Cardiac septum (tissue), 1 donor: ENCODE data around the gene TMEM215. TPM values are rescaled to one million over a fixed set of nuclear protein-coding genes. Genes with fewer than 3 reads are reported as not detected.
"Not testable (repeated sequence)": the region's sequence is repeated elsewhere in the genome, so short reads cannot be mapped to it uniquely, and the experiment has no call there.

ENCODE experiments used
- DNase-seq: peaks from one replicate; pipeline ENCODE4 v3.0.0-alpha.2; 2020; ENCODE audit warnings: low spot score
- intact Hi-C: fragments of 100-400 bp; cut with DNase I; formaldehyde crosslinking; loops from one replicate; pipeline ENCODE4 v1.14.0; 2022
- long read RNA-seq: library from polyadenylated mRNA; unstranded; transcript quantifications from one replicate; pipeline ENCODE4 v2.0.0, GENCODE V29; 2021
- total RNA-seq: library from RNA; stranded (reverse); fragmentation: NEBNext Ultra II Directional; extraction: Animal tissue kit (Norgen Biotek cat#: 25700); gene quantifications from one replicate; pipeline ENCODE4 v1.2.1, GENCODE V29; 2021
- donor health status: DM: no; HTN: no; CAD: no.

Gene TMEM215, protein sequence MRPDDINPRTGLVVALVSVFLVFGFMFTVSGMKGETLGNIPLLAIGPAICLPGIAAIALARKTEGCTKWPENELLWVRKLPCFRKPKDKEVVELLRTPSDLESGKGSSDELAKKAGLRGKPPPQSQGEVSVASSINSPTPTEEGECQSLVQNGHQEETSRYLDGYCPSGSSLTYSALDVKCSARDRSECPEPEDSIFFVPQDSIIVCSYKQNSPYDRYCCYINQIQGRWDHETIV
- not detected for total RNA-seq
- long read RNA-seq, result 0 reads

DNA sequence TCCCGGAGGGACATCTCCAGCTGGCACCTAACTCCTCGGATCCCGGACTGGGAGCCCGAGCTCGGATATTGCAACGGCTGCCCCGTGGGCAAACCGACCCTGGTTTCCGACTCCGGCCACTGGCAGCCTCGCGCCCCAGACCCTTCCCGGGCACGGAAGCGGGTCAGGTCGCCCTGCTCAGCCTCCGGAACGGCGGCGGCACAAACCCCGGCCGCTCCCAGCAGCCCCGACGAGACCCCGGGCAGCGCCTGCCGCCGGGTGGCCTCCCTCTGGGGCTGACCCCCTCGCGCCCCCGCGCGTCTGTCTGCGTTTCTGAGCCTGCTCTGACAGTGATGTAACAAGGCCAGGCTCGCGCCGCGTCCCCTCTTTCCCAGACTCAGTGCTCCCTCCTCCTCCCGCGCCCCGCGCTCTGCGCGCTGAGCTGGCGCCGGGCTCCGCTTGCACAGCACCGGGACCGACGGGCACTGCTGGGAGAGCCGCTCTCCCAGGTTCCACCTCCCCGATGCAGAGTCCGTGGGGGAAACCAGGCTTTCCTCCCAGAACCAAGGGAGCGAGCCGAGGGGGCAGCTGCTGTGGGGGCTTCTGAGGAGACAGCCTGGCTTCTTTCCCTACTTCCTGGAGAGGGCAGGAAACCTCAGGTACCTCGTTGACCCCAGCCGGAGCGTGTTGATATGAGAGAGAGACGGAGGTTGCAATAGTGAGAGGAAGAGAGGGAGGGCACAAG lies at the start of gene TMEM215:
Gene TMEM215 (plus strand): TSS at position 373 of the 724 bp plus-strand sequence. CDS start 644 bp downstream, outside the sequence.
- DNase-seq, result peak; percentile 73

DNA sequence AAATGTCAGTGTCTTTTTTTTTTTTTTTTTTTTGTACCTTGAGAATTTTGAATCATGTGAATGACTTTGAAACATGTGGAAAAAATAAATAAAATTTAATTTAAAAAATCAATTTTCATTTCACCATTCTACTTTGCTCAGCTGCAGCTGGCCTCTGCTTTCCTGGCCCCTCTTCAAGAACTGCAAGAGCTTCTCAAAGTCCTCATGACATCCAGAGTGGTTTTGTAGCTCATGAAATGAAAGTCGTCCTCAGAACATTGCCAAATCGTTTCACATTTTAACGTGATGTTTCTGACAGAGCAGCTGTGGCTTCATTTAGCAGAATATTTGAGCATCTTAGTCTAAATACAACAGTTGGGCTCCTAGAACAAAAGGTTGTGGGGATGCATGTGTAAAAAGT lies 47.9 kb upstream of the TMEM215 start:
- intact Hi-C loops, result no loop called here
- no peak for DNase-seq

More for the DNA sequence above, at the start of gene TMEM215:
- intact Hi-C loops, result no loop called here

DNA sequence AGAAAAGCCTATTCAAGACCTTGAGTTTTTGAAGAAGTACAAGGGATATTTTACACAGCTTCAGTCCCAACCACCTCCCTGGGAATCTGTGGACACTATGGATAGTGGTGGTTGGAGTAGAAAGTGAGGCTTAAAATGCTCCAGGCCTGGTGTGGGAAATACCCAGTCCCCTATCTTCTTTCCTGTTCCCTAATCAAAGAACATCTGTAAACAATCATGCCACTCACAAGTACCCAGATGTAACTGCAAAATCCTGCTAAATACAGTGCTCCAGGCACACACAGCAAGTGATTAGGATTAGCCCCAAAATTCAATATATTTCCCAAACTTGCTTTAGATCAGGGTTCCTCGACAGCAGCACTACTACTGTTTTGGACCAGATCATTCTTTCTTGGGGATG lies 46.0 kb upstream of the TMEM215 start:
- no peak for DNase-seq
- intact Hi-C loops, result no loop called here

DNA sequence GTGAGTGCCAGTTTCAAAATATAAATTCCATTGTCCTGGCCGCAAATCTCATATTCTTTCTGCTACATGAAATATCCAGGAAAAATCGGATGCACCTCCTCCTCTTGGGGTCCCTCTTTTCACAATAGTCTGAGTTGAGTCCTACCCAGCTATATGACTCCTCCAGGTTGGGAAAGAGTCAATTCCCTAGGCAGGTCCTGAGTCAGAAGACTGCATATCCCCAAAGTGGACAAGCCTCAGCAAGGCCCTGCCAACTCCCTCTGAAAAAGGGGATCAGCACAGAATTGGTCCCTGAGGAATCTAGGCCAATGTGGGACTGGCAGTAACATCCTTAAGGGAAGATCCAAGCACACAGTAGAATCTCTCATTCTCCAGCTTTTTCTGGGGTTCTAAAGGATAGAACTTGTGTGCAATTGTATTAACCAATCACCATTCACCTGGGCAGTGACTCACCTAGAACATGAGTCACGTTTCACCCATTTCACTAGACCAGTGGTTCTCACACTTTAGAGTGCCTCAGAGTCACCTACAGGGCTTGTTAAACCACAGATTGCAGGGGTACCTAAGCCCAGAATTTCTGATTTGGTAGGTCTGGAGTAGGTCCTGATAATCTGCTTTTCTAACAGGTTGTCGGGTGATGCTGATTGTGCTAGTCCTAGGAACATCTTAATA lies 44.7 kb upstream of the TMEM215 start:
- intact Hi-C loops, result no loop called here

DNA sequence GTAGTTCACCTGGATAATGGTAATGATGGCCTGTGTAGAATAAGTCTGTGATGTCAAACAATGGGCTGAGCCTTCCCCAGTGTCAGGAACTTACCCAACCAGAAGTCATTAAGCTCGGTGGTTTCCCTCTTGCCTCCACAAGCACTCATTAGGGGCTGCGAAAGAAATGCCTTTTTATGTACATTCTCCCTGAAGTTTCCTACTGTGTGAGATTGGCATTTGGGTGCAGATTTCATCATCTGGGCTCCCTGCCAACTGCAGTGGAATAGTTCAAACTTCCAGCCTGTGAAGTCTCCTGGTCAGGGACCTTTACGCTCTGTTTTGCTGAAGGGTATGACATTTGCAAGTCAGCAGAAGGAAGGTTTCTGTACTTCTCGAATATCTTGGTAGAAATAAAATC lies 41.6 kb upstream of the TMEM215 start:
- intact Hi-C loops, result no loop called here
- no peak for DNase-seq

More for the DNA sequence above, 44.7 kb upstream of the TMEM215 start:
- DNase-seq, result no peak

DNA sequence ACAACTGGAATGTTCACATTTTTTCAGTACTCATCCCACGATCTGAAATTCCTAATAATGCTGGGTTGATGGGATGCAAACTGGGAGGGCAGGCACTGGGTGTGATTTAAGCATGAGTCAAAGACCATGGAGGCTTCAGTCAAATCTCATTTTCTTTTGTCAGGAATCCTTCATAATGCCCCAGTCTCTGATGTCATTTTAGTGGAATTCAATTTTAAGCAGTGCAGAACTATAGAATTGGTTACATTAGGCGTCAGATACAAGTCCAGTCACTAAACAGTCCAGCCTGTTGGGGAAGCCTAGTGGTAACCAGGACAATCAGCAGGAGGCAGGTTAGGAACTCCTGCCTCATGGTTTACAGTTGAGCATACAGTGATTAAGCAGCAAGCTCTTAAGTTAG lies 41.0 kb upstream of the TMEM215 start:
- intact Hi-C loops, result no loop called here

DNA sequence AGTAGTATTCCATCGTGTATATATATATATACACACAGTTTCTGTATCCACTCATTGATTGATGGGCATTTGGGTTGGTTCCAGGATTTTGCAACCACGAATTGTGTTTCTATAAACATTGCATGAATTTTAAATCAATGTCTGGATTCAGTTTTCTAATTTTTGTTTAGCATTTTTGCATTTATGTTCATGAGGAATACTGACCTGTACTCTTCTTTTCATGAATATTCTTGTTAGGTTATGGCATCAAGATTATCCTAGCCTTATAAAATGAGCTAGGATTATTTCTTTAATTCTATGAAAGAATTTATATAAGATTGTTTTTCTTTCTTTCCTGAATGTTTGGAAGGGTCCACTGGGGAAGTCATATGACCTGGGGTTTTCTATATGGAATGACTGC lies 35.3 kb upstream of the TMEM215 start:
- intact Hi-C loops, result no loop called here
- DNase-seq, result no peak

More for the DNA sequence above, 41.0 kb upstream of the TMEM215 start:
- DNase-seq, result no peak

DNA sequence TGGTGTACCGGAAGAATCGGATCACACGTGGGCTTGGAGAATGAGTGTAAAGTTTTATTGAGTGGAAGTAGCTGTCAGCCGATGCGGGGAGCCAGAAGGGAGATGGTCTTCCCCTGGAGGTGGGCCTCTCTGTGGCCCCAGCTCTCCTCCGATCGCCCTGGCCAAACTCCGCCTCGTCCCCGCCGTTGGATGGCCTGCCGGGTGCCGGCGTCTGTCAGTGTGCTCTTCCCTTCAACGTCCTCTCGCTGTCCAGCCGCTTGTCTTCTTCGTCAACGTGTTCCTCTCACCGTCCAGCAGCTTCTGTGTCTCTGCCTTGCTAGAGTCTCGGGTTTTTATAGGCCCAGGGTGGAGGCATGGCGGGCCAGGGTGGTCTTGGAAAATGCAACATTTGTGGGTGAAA lies 27.6 kb upstream of the TMEM215 start:
- DNase-seq, result no peak
- intact Hi-C loops, result no loop called here

DNA sequence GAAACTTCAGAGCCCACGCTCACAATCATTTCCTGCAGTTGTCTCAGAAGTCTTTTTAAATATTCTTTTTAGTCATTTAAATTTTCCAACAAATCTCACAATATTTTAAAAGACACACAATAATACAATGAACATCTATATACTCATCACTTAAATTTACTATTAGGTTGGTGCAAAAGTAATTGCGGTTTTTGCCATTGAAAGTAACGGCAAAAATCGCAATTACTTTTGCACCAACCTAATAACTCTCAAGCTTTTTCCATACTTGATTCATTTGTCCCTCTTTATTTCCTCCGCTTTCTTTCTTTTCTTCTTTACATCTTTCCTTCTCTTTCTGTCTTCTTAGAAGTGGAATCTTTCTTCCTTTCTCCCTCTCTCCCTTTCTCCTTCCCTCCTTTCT lies 19.2 kb upstream of the TMEM215 start:
- no peak for DNase-seq
- intact Hi-C loops, result no loop called here

DNA sequence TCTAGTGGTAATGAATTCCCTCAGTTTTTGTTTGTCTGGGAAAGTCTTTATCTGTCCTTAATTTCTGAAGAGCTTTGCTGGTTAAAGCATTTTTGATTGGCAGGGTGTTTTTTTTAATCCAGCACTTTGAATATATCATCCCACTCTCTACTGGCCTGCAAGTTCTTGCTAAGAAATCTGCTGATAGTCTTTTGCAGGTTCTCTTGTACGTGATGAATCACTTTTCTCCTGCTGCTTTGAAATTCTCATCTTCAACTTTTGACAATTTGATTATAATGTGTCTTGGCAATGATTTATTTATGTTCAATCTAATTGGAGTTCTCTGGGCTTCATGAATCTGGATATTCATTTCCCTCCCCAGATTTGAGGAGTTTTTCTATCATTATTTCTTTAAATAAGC lies 8.1 kb upstream of the TMEM215 start:
- intact Hi-C loops, result no loop called here
- DNase-seq, result no peak

DNA sequence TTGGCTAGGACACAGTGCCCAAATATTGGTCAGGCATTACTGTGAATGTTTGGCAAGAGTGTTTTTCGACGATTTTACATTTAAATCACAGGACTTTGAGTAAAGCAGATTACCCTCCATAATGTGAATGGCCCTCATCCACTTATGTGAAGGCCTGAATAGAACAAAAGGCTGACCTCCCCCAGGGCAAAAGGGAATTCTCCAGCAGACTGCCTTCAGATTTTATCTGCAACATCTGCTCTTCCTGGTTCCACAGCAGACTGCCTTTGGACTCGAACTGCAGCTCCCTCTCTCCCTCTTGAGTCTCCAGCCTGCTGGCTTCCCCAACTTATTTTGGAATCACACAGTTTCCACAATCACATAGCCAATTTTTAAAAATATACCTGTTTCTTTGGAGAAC lies 7.1 kb upstream of the TMEM215 start:
- intact Hi-C loops, result no loop called here

DNA sequence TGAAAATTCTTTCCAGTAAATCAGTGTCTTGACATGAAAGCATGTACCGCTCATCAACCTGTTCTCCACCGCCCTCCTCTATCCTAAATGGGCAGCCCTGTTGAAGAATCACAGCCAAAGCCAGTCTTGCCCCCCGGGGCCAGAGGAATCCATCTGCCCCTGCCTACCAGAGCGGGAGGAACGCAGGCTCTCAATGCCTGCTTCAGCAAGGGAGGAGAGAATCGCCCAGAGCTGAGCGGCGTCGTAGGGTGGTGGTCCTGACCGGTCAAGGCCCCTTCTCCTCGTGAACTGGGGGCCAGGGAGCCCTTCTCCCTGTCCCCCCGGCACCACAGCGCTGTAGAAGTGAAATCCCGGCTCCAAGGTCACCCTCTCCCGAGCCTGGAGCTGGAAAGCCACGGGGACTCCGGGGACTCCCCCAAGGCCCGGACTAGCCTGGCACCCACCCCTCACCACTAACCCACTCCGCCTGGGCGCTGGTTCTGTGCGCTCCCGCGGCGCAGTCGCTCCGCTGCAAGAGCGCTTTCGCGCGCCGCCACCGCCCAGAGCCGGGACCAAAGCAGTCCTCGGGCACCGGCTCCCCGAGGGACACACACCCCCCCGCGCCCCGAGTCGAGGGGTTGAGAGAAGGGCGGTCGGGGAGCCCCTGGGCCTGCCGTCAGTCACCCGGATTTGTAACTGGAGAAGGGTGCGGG lies 718 bp upstream of the TMEM215 start:
- no peak for DNase-seq
- intact Hi-C loops, result no loop called here

More for the DNA sequence above, 7.1 kb upstream of the TMEM215 start:
- no peak for DNase-seq

DNA sequence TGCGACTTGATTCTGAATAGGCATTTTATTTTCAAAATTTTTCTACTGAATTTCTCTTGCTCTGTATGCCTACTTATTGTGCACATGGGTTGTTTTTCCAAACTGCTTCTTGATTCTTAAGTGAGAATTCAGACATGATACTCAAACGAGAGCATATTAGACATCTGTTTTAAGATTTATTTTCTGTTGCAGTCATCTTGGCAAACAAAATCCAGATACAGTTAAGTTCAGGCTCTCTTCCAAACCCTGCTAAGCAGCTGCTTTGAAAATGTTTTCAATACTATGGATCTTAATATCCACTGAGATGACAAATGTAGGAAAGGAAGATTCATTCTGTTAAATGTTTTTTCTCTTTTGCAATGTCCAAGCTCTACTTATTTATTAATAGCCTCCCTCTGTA lies 4.5 kb downstream of the TMEM215 start:
- intact Hi-C loops, result no loop called here
- no peak for DNase-seq

DNA sequence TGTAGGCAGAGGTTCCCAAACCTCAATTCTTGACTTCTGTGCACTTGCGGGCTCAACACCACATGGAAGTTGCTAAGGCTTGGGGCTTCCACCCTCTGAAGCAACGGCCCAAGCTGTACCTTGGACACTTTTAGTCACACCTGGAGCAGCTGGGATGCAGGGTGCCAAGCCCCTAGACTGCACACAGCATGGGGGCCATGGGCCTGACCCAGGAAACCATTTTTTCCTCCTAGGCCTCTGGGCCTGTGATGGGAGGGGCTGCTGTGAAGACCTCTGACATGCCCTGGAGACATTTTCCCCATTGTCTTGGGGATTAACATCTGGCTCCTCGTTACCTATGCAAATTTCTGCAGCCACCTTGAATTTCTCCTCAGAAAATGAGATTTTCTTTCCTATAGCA lies 12.7 kb downstream of the TMEM215 start:
- intact Hi-C loops, DNase-seq: not testable (repeated sequence)

DNA sequence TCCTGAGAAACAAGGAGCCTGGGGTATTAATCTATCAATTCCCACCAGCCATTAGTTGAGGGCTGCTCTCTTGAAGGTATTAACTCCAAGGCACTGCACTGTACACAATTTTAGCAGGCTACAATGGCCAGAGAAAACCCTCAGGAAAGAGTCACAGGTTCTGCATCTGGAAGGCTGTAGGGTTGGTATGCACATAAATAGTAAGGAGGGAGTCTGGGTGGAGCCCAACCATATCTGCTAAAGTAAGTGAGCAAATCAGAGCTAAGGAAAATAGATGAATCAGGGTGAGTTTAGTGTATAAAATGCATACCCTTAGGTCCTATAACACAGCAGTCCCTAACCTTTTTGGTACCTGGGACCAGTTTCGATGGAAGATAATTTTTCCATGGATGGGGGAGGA lies 18.2 kb downstream of the TMEM215 start:
- intact Hi-C loops, result no loop called here
- DNase-seq, result no peak

DNA sequence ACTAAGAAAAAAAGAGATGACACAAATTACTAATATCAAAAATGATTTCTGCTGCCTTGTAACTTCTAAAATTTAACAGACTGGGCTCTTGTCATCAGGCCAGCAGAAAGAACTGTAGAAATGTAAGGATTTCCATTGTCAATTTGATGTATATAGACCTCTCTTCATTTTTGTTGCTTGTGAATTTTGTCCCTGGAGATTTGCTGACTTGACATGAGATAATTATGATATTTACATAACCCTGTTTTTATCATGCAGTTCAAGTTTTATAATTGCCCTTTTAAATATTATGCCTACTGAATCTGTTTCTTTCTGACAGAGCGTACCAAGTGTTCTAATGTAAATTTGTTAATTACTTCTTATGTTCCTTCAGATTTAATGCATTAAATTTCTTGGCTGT lies 23.9 kb downstream of the TMEM215 start:
- intact Hi-C loops, result no loop called here
- DNase-seq, result no peak

DNA sequence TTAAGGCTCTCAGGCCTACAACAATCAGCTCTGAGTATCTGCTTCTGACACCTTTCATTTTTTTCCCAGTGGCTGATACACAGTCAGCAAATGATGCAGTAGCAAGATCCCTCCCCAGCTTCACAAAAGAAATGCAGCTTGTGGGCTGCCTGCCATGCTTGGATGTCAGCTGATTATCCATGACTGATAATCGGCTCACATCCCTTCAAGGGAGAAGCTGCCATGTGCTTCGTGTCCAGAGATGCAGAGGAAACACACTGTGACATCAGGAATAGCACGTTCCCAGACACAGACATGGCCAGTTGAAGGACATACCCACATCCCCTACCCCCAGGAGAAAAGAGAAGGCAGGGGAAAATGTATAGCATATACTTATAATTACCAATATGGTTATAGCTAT lies 27.9 kb downstream of the TMEM215 start:
- intact Hi-C loops, result no loop called here
- no peak for DNase-seq

DNA sequence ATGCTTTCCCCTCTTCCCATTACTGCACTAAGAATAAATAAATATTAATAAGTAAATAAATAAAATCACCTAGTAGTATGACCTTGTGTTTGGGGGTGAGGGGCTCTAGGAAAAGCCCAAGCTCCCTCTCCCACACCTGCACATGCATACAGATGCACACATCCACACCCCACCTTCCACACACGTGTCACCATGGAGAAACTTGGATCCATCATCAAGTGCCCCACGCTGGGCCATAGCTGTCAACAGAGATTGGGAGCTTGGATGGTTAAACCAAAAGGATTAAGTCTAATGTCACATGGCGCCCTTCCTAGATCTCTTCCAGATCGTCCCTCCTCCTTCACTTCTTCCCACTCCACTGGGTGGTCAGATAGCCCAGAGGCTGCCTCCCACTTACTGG lies 37.0 kb downstream of the TMEM215 start:
- intact Hi-C loops, result no loop called here
- no peak for DNase-seq

DNA sequence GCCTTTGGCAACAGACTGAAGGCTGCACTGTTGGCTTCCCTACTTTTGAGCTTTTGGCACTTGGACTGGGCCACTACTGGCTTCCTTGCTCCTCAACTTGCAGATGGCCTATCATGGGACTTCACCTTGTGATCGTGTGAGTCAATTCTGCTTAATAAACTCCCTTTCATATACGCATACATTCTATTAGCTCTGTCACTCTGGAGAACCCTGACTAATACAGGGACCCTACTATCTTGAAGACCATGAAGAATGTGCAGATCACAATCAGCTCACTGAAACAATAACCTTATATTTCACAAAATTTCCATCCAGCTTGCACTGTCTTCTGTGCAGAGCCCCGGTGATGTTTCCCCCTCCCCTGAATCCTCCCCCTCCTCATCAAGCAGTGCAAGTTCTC lies 39.8 kb downstream of the TMEM215 start:
- intact Hi-C loops, result no loop called here
- no peak for DNase-seq

DNA sequence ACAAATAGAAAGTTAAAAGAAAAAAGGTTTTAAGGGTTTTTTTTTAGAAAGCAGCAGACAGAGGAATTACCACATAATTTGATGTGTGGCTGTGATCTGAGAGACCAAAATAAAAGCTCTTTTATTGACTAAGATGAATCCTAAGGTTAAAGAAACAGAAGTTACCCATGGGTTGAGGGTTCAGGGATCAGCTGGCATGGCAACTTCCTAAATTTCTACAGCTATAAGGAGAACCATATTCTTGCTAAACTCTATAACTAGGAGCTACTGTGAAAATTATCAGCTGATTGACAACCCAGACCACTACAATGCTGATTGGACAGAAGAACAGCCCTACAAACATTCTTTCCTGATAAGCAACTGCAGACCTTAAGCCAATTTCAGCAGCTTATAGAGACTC lies 40.2 kb downstream of the TMEM215 start:
- intact Hi-C loops, result no loop called here
- DNase-seq, result no peak
